Activated CD4-positive, alpha-beta T cell treated with anti-CD3 and anti-CD28 coated beads, Interleukin-2, Interleukin-6, amounts not matched to agents 100 ng/mL and 50 ng/mL, durations not matched to agents 16 hours and 8 hours (primary cell): ENCODE results near the gene KLB.
A peak's percentile ranks its signal among the peaks of the same experiment; 100 is the strongest.
"Not testable (repeated sequence)": the region's sequence is repeated elsewhere in the genome, so short reads cannot be mapped to it uniquely, and the experiment has no call there.

Experiments
- DNase-seq: peaks from one replicate; pipeline ENCODE4 v3.0.0-alpha.2; 2020

The KLB gene

GRCh38 chr4:39427520-39428114, 20.9 kb downstream of the KLB start:
- DNase-seq, result no peak

GRCh38 chr4:39429476-39430334, 23.0 kb downstream of the KLB start:
- DNase-seq, result no peak

GRCh38 chr4:39433878-39434492, 27.3 kb downstream of the KLB start:
- no peak for DNase-seq

GRCh38 chr4:39435659-39436563, 29.2 kb downstream of the KLB start:
- DNase-seq, result no peak

GRCh38 chr4:39441593-39441992, 34.9 kb downstream of the KLB start:
- no peak for DNase-seq

GRCh38 chr4:39442998-39443397, 36.3 kb downstream of the KLB start:
- DNase-seq, result peak; percentile 57

GRCh38 chr4:39446483-39446841, 39.7 kb downstream of the KLB start:
- DNase-seq, result no peak

- peak; percentile 55 for DNase-seq
These were observed 40.3 kb downstream of the KLB start for GRCh38 chr4:39446842-39447573.

GRCh38 chr4:39450618-39451017, 43.9 kb downstream of the KLB start:
- DNase-seq, result no peak

- no peak for DNase-seq
These were observed 44.8 kb downstream of the KLB start for GRCh38 chr4:39451423-39452023.

- DNase-seq, result no peak
These were observed 45.6 kb downstream of the KLB start for GRCh38 chr4:39452153-39452859.

- DNase-seq, result no peak
These were observed 46.3 kb downstream of the KLB start for GRCh38 chr4:39452860-39453587.

- no peak for DNase-seq
These were observed 47.0 kb downstream of the KLB start for GRCh38 chr4:39453738-39454137.

- no peak for DNase-seq
These were observed 48.8 kb downstream of the KLB start for GRCh38 chr4:39455486-39455885.

- no peak for DNase-seq
These were observed 50.4 kb downstream of the KLB start for GRCh38 chr4:39456946-39457763.

GRCh38 chr4:39458161-39458504, 51.4 kb downstream of the KLB start:
- DNase-seq, result not testable (repeated sequence)

GRCh38 chr4:39458505-39459300, 52.0 kb downstream of the KLB start, which contains the start of the genes LIAS and RPL9:
TSS of gene LIAS (plus strand) at chr4:39459056. CDS start at chr4:39459118, 62 bp downstream.
TSS of gene RPL9 (minus strand) at chr4:39458922. CDS start at chr4:39458439, 483 bp downstream.
- DNase-seq, result peak; percentile 96

GRCh38 chr4:39464886-39465501, 58.3 kb downstream of the KLB start:
- peak; percentile 58 for DNase-seq
